CD14-positive monocyte (primary cell): ENCODE measurements around the gene DLG1. TPM values are rescaled to one million over a fixed set of nuclear protein-coding genes. Genes with fewer than 3 reads are reported as not detected.

Experiments
- DNase-seq, 3 donors: peaks; one replicate each; pipeline ENCODE4 v3.0.0-alpha.2; 2011 to 2022
- H2AFZ ChIP-seq: 2 replicates; pipeline ENCODE4 v1.6.0; 2012; ENCODE audit warnings: mild to moderate bottlenecking, low read depth, low read length, inconsistent platforms; ENCODE audit not compliant: insufficient read depth, poor library complexity, severe bottlenecking
- H3K27ac ChIP-seq, 2 donors: 1 replicate in 1 of 2; 2 replicates in 1 of 2; pipeline ENCODE4 v1.5.1; 2012 to 2013; ENCODE audit warnings: low read length in 2 of 2, control low read depth in 1 of 2, inconsistent platforms in 1 of 2, low read depth in 1 of 2, mild to moderate bottlenecking in 1 of 2
- H3K27me3 ChIP-seq, 2 donors: one replicate each; pipeline versions ENCODE4 v1.6.0 to v1.6.1; 2011 to 2013; ENCODE audit warnings: low read length in 2 of 2; ENCODE audit not compliant: control insufficient read depth in 2 of 2, insufficient read depth in 2 of 2
- H3K36me3 ChIP-seq, 2 donors: replicated peaks in 1 of 2; 1 replicate in 1 of 2; 2 replicates in 1 of 2; pipeline versions ENCODE4 v1.5.1 to v1.6.1; 2012 to 2013; ENCODE audit warnings: low read length in 2 of 2, control low read depth in 1 of 2, inconsistent platforms in 1 of 2, mild to moderate bottlenecking in 1 of 2; ENCODE audit not compliant: insufficient read depth in 2 of 2, control insufficient read depth in 1 of 2
- H3K4me1 ChIP-seq, 2 donors: 1 replicate in 1 of 2; 2 replicates in 1 of 2; pipeline versions ENCODE4 v1.5.1 to v1.6.1; 2012 to 2013; ENCODE audit warnings: low read length in 2 of 2, control low read depth in 1 of 2, inconsistent platforms in 1 of 2, mild to moderate bottlenecking in 1 of 2, moderate library complexity in 1 of 2; ENCODE audit not compliant: insufficient read depth in 2 of 2, control insufficient read depth in 1 of 2
- H3K4me2 ChIP-seq: replicated peaks from 2 replicates; pipeline ENCODE3; 2012; ENCODE audit warnings: low read length, moderate library complexity, mild to moderate bottlenecking; ENCODE audit not compliant: poor library complexity, severe bottlenecking; ENCODE audit errors: extremely low read depth
- H3K4me3 ChIP-seq, 3 experiments: fragments of 200-600 bp in 1 of 3; sonication (generic) in 1 of 3; replicated peaks in 1 of 3; 1 replicate in 2 of 3; 2 replicates in 1 of 3; pipeline ENCODE4 v1.5.1; 2011 to 2013; ENCODE audit warnings: low read length in 3 of 3, mild to moderate bottlenecking in 3 of 3, control low read depth in 2 of 3, low read depth in 2 of 3, inconsistent platforms in 1 of 3, moderate library complexity in 1 of 3
- H3K79me2 ChIP-seq: 2 replicates; pipeline ENCODE4 v1.6.0; 2012; ENCODE audit warnings: mild to moderate bottlenecking, control low read depth, inconsistent platforms, low read length, moderate library complexity; ENCODE audit not compliant: insufficient read depth
- H3K9ac ChIP-seq: 2 replicates; pipeline ENCODE4 v1.6.0; 2017; ENCODE audit warnings: low read length, mild to moderate bottlenecking; ENCODE audit not compliant: insufficient read depth, poor library complexity, severe bottlenecking
- H3K9me3 ChIP-seq, 2 donors: replicated peaks in 1 of 2; 1 replicate in 1 of 2; 2 replicates in 1 of 2; pipeline versions ENCODE4 v1.5.1 to v1.6.1; 2012 to 2013; ENCODE audit warnings: low read length in 2 of 2, control low read depth in 1 of 2; ENCODE audit not compliant: control insufficient read depth in 1 of 2, insufficient read depth in 1 of 2
- H4K20me1 ChIP-seq: 2 replicates; pipeline ENCODE4 v1.6.0; 2012; ENCODE audit warnings: mild to moderate bottlenecking, low read length, control low read depth, moderate library complexity; ENCODE audit not compliant: insufficient read depth
- H3K27ac Mint-ChIP-seq, 7 donors: one replicate each; pipeline ENCODE4 v1.8.0; 2020; ENCODE audit warnings: mild to moderate bottlenecking in 7 of 7, mixed read lengths in 7 of 7, moderate library complexity in 6 of 7, inconsistent platforms in 2 of 7
- H3K27me3 Mint-ChIP-seq, 3 donors: one replicate each; pipeline ENCODE4 v1.8.0; 2021 to 2022; ENCODE audit warnings: low read depth in 3 of 3, mild to moderate bottlenecking in 3 of 3, mixed read lengths in 3 of 3, moderate library complexity in 3 of 3, inconsistent platforms in 1 of 3
- H3K36me3 Mint-ChIP-seq, 2 donors: one replicate each; pipeline ENCODE4 v1.8.0; 2020; ENCODE audit warnings: mixed read lengths in 2 of 2, inconsistent platforms in 1 of 2, mild to moderate bottlenecking in 1 of 2
- H3K4me1 Mint-ChIP-seq: one replicate; pipeline ENCODE4 v1.8.0; 2020; ENCODE audit warnings: mild to moderate bottlenecking, mixed read lengths
- H3K4me3 Mint-ChIP-seq, 2 donors: one replicate each; pipeline ENCODE4 v1.8.0; 2020; ENCODE audit warnings: mild to moderate bottlenecking in 2 of 2, mixed read lengths in 2 of 2, moderate library complexity in 1 of 2
- H3K9me3 Mint-ChIP-seq, 7 donors: one replicate each; pipeline ENCODE4 v1.8.0; 2020 to 2022; ENCODE audit warnings: mixed read lengths in 7 of 7, mild to moderate bottlenecking in 6 of 7, moderate library complexity in 6 of 7, inconsistent platforms in 2 of 7
- WGBS: methylation state at CpG from one replicate; pipeline ENCODE4 v1.1.5; 2013; ENCODE audit warnings: missing lambda C conversion rate; ENCODE audit not compliant: insufficient coverage; 5-methylcytosine and 5-hydroxymethylcytosine counted together
- intact Hi-C, 2 donors: fragments of 100-400 bp; cut with micrococcal nuclease; formaldehyde crosslinking; loops; one replicate each; pipeline versions ENCODE4 v1.15.0 to v1.15.1; 2023
- polyA plus RNA-seq, 3 donors: library from polyadenylated mRNA; depleted of rRNA in 1 of 3; unstranded in 2 of 3; stranded (reverse) in 1 of 3; fragments of 300-500 nt in 2 of 3; fragments of >200 nt in 1 of 3; fragmentation: Illumina TruSeq in 2 of 3; gene quantifications; 1 replicate in 2 of 3; 2 replicates in 1 of 3; pipeline ENCODE4 v1.2.3, GENCODE V29; 2012 to 2021
- TF ChIP-seq, protein P1 (sequence below): fragments of 200-600 bp; IDR thresholded peaks from one replicate; pipeline ENCODE4 v1.8.0; 2022; ENCODE audit warnings: antibody characterized with exemption, mild to moderate bottlenecking

Gene DLG1
- polyA plus RNA-seq, 3 donors = 6.5 to 21.9 (median 10.2) TPM

DNA sequence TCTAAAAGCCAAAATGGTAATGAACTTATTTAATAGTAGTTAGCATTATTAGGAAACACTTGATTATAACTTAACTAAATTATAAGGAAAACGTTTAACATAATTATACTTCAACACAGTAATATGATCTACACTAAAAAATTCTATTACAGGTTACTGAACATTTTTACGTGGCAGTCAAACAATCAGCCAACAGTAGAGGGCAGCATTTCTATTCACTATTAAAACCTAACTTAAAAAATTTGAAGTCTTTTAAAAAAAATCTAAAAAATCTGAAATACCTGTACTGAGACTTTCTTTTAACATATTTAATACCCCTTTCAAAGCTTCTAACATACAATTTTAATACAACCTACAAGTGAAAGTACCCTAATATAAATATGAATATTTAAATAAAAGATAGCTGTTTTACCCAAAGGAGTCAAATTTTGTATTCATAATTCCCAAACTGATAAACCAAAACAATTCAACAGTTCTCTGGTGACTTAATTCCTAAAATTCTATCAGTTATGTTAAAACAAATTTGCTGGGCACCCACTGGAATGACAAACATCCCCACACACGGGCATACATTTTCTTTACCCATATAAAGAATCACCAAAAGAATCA, 41.5 kb downstream of the DLG1 start:
- no peaks in the 10 kb centered on the region for H3K9me3 Mint-ChIP-seq
- Histone ChIP-seq H3K4me1 (no peaks in the 10 kb centered on the region), H3K4me2 (no peak overlapping the region), H3K36me3 (peaks cover 0 to 12% of the 10 kb centered on the region in 2 donors), H3K79me2 (peaks cover 56% of the 10 kb centered on the region), H3K9ac (no peak overlapping the region), H3K4me3 (no peak overlapping the region), H3K9me3 (no peaks in the 10 kb centered on the region), H4K20me1 (peaks cover 43% of the 10 kb centered on the region), H3K27ac (no peak overlapping the region), H3K27me3 (no peaks in the 10 kb centered on the region), H2AFZ (no peak overlapping the region)
- peaks cover 10 to 16% of the 10 kb centered on the region in 2 donors for H3K36me3 Mint-ChIP-seq
- intact Hi-C loops = loop anchor here in 1 of 2 donors (2.0 kb wide), 1 partner anchor 252 kb away; no protein-coding TSS in a partner anchor
- H3K27ac Mint-ChIP-seq = no peak overlapping the region
- peak; percentile 18 to 41 (median 24) for DNase-seq
- WGBS = no CpG with 5 or more reads among the region's 3 CpGs
- no peaks in the 10 kb centered on the region for H3K27me3 Mint-ChIP-seq
- TF ChIP-seq, protein P1, sequence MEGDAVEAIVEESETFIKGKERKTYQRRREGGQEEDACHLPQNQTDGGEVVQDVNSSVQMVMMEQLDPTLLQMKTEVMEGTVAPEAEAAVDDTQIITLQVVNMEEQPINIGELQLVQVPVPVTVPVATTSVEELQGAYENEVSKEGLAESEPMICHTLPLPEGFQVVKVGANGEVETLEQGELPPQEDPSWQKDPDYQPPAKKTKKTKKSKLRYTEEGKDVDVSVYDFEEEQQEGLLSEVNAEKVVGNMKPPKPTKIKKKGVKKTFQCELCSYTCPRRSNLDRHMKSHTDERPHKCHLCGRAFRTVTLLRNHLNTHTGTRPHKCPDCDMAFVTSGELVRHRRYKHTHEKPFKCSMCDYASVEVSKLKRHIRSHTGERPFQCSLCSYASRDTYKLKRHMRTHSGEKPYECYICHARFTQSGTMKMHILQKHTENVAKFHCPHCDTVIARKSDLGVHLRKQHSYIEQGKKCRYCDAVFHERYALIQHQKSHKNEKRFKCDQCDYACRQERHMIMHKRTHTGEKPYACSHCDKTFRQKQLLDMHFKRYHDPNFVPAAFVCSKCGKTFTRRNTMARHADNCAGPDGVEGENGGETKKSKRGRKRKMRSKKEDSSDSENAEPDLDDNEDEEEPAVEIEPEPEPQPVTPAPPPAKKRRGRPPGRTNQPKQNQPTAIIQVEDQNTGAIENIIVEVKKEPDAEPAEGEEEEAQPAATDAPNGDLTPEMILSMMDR = peak; percentile 79
- no peak overlapping the region for H3K4me3 Mint-ChIP-seq
- H3K4me1 Mint-ChIP-seq = peaks cover 16% of the 10 kb centered on the region

GRCh38 chr3:197256104-197256503, 42.3 kb downstream of the DLG1 start:
- no CpG with 5 or more reads among the region's 4 CpGs for WGBS
- H3K36me3 Mint-ChIP-seq = peaks cover 15 to 22% of the 10 kb centered on the region in 2 donors
- no peak overlapping the region for H2AFZ ChIP-seq
- no peak overlapping the region for H3K4me2 ChIP-seq
- no peak overlapping the region for H3K27ac Mint-ChIP-seq
- no peak overlapping the region for H3K4me3 ChIP-seq
- TF ChIP-seq, protein P1 = no peak
- H3K36me3 ChIP-seq = peaks cover 0 to 20% of the 10 kb centered on the region in 2 donors
- H3K9me3 ChIP-seq = no peaks in the 10 kb centered on the region
- H3K4me1 ChIP-seq = no peaks in the 10 kb centered on the region
- H3K9ac ChIP-seq = no peak overlapping the region
- H3K4me1 Mint-ChIP-seq = peaks cover 12% of the 10 kb centered on the region
- no peak for DNase-seq
- peaks cover 62% of the 10 kb centered on the region for H3K79me2 ChIP-seq
- no peaks in the 10 kb centered on the region for H3K27me3 ChIP-seq
- peaks cover 37% of the 10 kb centered on the region for H4K20me1 ChIP-seq
- intact Hi-C loops = loop anchor here in 1 of 2 donors (2.0 kb wide), 1 partner anchor 253 kb away; no protein-coding TSS in a partner anchor
- H3K9me3 Mint-ChIP-seq = peaks cover 0 to 5% (median 0%) of the 10 kb centered on the region in 7 donors
- no peak overlapping the region for H3K4me3 Mint-ChIP-seq
- H3K27me3 Mint-ChIP-seq = no peaks in the 10 kb centered on the region
- H3K27ac ChIP-seq = no peak overlapping the region
